Esophagus muscularis mucosa (tissue), 4 donors: Measurements from ENCODE around the gene MYO1F. TPM values are rescaled to one million over a fixed set of nuclear protein-coding genes. Genes with fewer than 3 reads are reported as not detected.

ENCODE experiments used
- DNase-seq: peaks from one replicate; pipeline ENCODE4 v3.0.0-alpha.2; 2017; ENCODE audit errors: extremely low spot score
- H3K27ac ChIP-seq, 4 donors: fragments of 200-600 bp; sonication (generic); replicated peaks in 1 of 4; 1 replicate in 3 of 4; 2 replicates in 1 of 4; pipeline ENCODE4 v1.5.1; 2016 to 2019; ENCODE audit warnings: mild to moderate bottlenecking in 1 of 4
- H3K27me3 ChIP-seq, 4 donors: fragments of 200-600 bp; sonication (generic); one replicate each; pipeline versions ENCODE4 v1.5.1 to v1.6.0; 2016 to 2019
- H3K36me3 ChIP-seq, 4 donors: fragments of 200-600 bp; sonication (generic); one replicate each; pipeline ENCODE4 v1.5.1; 2016 to 2019
- H3K4me1 ChIP-seq, 4 donors: fragments of 200-600 bp; sonication (generic); one replicate each; pipeline ENCODE4 v1.5.1; 2016 to 2019
- H3K4me3 ChIP-seq, 4 donors: fragments of 200-600 bp; sonication (generic); 1 replicate in 2 of 4; 2 replicates in 2 of 4; pipeline ENCODE4 v1.5.1; 2016 to 2019; ENCODE audit warnings: mild to moderate bottlenecking in 4 of 4, moderate library complexity in 1 of 4
- H3K9me3 ChIP-seq, 4 donors: fragments of 200-600 bp; sonication (generic); 1 replicate in 3 of 4; 2 replicates in 1 of 4; pipeline ENCODE4 v1.5.1; 2016 to 2019
- EP300 ChIP-seq: sonication (generic); formaldehyde crosslinking; IDR thresholded peaks from one replicate; pipeline ENCODE4 v1.6.1; 2017; ENCODE audit warnings: antibody characterized with exemption
- POLR2A ChIP-seq: fragments of 450-650 bp; IDR thresholded peaks from one replicate; pipeline ENCODE4 v1.6.1; 2017; ENCODE audit warnings: antibody characterized with exemption, moderate library complexity, mild to moderate bottlenecking, low read depth
- POLR2AphosphoS5 ChIP-seq, 2 donors: sonication (generic); formaldehyde crosslinking; IDR thresholded peaks; one replicate each; pipeline ENCODE4 v1.6.1; 2017; ENCODE audit warnings: antibody characterized with exemption in 2 of 2
- WGBS: methylation state at CpG from one replicate; pipeline ENCODE4 v1.1.5; 2018; 5-methylcytosine and 5-hydroxymethylcytosine counted together
- intact Hi-C: fragments of 100-400 bp; cut with DNase I; formaldehyde crosslinking; loops from one replicate; pipeline ENCODE4 v1.15.1; 2023
- total RNA-seq, 4 donors: library from RNA; depleted of rRNA; stranded (reverse); fragments of >200 nt; gene quantifications; one replicate each; pipeline versions ENCODE4 v1.1.0 to v1.2.1, GENCODE V29; 2016
- TF ChIP-seq, protein P1 (sequence below), 3 experiments: fragments of 200-600 bp in 2 of 3; fragments of 450-650 bp in 1 of 3; sonication (generic) in 2 of 3; IDR thresholded peaks; one replicate each; pipeline ENCODE4 v1.5.1; 2017 to 2019; ENCODE audit warnings: antibody characterized with exemption in 3 of 3, mild to moderate bottlenecking in 2 of 3, moderate library complexity in 1 of 3

The MYO1F gene
- total RNA-seq, 4 donors from 2014 or later: 7.2 to 21.2 (median 13.3) TPM

DNA sequence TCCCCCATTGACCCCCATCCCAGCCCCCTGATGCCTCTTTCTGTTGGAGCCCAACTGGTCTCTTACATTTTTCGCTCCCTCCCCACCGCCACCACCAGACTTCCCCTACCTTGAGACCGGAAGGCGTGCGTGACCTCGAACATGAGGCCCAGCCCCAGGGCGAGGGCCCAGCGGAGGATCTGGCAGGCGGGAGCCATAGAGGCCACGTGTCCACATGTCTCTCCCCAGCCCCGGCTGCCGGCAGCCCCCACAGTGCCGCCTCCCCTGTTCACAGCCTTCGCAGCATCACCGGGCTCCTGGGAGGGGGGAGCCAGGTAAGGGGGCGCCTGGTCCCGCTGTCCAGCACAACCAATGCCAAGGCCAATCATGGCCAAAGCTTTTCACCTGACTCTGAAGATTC is 28.3 kb upstream of the MYO1F start:
- TF ChIP-seq POLR2A (no peak), EP300 (no peak), POLR2AphosphoS5 (IDR thresholded peaks at IDR 0.05) (no peak)
- TF ChIP-seq, protein P1, sequence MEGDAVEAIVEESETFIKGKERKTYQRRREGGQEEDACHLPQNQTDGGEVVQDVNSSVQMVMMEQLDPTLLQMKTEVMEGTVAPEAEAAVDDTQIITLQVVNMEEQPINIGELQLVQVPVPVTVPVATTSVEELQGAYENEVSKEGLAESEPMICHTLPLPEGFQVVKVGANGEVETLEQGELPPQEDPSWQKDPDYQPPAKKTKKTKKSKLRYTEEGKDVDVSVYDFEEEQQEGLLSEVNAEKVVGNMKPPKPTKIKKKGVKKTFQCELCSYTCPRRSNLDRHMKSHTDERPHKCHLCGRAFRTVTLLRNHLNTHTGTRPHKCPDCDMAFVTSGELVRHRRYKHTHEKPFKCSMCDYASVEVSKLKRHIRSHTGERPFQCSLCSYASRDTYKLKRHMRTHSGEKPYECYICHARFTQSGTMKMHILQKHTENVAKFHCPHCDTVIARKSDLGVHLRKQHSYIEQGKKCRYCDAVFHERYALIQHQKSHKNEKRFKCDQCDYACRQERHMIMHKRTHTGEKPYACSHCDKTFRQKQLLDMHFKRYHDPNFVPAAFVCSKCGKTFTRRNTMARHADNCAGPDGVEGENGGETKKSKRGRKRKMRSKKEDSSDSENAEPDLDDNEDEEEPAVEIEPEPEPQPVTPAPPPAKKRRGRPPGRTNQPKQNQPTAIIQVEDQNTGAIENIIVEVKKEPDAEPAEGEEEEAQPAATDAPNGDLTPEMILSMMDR (IDR thresholded peaks at IDR 0.05): no peak
- 94% methylated on average over 17 of the region's 17 CpGs for WGBS
- no peak overlapping the region for H3K4me3 ChIP-seq
- H3K4me1 ChIP-seq: peaks cover 9 to 36% (median 28%) of the 10 kb centered on the region in 4 donors
- H3K27ac ChIP-seq: no peak overlapping the region
- intact Hi-C loops: no loop called here
- peaks cover 5 to 50% (median 39%) of the 10 kb centered on the region in 4 donors for H3K36me3 ChIP-seq
- no peaks in the 10 kb centered on the region for H3K27me3 ChIP-seq
- DNase-seq: no peak
- peaks cover 0 to 6% (median 2%) of the 10 kb centered on the region in 4 donors for H3K9me3 ChIP-seq

DNA sequence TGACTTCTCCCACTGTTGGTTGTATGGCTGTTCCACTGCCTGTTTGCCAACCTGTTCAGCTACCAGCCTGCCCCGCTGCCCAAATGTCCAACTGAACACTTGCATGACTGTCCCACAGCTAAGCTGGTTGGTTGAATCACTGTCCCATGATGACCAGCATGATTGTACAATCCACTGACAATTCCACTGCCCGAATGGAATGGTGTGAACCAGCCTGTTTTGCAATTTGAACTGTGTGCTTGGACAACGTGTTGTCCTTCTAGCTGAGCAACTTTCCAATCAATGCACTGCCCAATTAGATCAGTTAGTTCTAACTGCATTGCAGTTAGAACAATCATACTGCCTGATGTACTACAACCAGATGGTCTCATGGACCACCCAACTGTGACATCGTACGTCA is 24.6 kb upstream of the MYO1F start:
- Histone ChIP-seq H3K4me3 (no peak overlapping the region), H3K9me3 (peaks cover 0 to 6% (median 2%) of the 10 kb centered on the region in 4 donors), H3K4me1 (peaks cover 0 to 1% (median under 1%) of the 10 kb centered on the region in 4 donors), H3K27ac (no peak overlapping the region), H3K27me3 (no peaks in the 10 kb centered on the region), H3K36me3 (peaks cover 5 to 81% (median 53%) of the 10 kb centered on the region in 4 donors)
- 99% methylated on average over 4 of the region's 5 CpGs for WGBS
- DNase-seq: no peak
- intact Hi-C loops: no loop called here
- TF ChIP-seq, protein P1 (IDR thresholded peaks at IDR 0.05): no peak
- no peak for TF ChIP-seq POLR2AphosphoS5 (IDR thresholded peaks at IDR 0.05)
- TF ChIP-seq EP300: no peak
- no peak for TF ChIP-seq POLR2A

DNA sequence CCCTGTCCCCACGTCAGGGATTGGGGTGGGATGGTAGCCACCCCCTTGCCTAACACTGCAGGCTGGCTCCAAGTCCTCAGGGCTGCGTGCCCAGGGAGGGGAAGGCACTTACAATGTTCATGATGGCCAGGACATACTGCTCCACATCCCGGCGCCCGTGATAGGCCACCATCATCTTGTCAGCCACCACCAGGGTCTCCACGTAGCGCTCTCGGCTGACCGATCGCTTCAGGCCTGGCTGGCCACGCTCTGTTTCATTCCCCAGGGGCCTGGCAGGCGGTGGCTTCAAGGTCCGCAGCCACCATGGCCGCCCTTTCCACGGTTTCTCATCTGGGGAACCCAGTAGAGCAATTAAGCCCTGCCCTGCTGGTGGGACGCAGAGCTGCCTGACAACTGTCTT is 23.6 kb upstream of the MYO1F start:
- Histone ChIP-seq H3K27me3 (no peaks in the 10 kb centered on the region), H3K4me3 (no peak overlapping the region), H3K36me3 (peaks cover 5 to 90% (median 62%) of the 10 kb centered on the region in 4 donors), H3K4me1 (peaks cover 0 to 3% (median under 1%) of the 10 kb centered on the region in 4 donors), H3K27ac (no peak overlapping the region), H3K9me3 (peaks cover 0 to 6% (median 2%) of the 10 kb centered on the region in 4 donors)
- intact Hi-C loops: no loop called here
- TF ChIP-seq POLR2AphosphoS5 (IDR thresholded peaks at IDR 0.05) (no peak), EP300 (no peak), POLR2A (no peak)
- TF ChIP-seq, protein P1 (IDR thresholded peaks at IDR 0.05): no peak
- 96% methylated on average over 14 of the region's 16 CpGs for WGBS
- no peak for DNase-seq

DNA sequence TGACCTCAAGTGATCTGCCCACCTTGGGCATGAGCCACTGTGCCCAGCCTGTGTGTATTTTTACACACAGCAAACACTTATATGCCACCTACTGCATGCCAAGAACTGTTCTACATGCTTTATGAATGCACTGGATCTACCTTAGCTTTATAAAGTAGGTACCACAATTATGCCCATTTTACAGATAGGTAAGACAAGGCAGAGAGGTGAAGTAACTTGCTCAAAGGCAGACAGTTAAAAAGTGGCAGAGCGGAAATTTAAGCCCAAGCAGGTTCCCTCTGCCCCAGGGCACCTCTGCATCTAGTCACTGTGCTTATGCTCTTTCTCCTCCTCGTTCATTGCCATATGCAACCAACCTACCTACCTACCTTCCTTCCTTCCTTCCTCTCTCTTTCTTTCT is 22.8 kb upstream of the MYO1F start:
- intact Hi-C loops: no loop called here
- TF ChIP-seq, protein P1 (IDR thresholded peaks at IDR 0.05): no peak
- no peak for TF ChIP-seq POLR2A
- no peak for TF ChIP-seq POLR2AphosphoS5 (IDR thresholded peaks at IDR 0.05)
- no peak for TF ChIP-seq EP300
- no peak overlapping the region for H3K4me3 ChIP-seq
- no peaks in the 10 kb centered on the region for H3K27me3 ChIP-seq
- H3K9me3 ChIP-seq: peaks cover 0 to 6% (median 1%) of the 10 kb centered on the region in 4 donors
- no peak for DNase-seq
- peaks cover 5 to 93% (median 60%) of the 10 kb centered on the region in 4 donors for H3K36me3 ChIP-seq
- H3K4me1 ChIP-seq: peaks cover 0 to 11% (median 7%) of the 10 kb centered on the region in 4 donors
- no peak overlapping the region for H3K27ac ChIP-seq
- 98% methylated on average over 2 of the region's 2 CpGs for whole genome bisulfite sequencing

DNA sequence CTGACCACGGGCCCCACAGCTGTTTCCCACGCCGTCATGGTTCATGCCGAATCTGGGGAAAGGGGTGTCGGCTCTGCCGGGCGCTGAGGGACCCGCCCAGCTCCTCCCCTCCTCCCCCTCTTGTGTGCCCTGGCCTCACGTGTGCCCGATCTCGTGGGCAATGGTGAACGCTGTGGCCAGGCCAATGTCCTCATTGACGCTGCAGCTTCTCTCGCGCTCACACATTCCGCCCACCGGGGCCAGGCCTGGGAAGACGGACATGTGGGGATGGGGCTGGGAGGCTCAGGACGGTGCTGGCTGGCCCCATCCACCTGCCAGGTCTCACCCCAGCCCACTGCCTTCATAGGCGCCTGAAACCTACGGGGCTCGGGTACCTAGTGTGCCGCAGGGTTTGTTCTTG is 18.9 kb upstream of the MYO1F start:
- H3K4me3 ChIP-seq: no peak overlapping the region
- intact Hi-C loops: no loop called here
- 88% methylated on average over 22 of the region's 23 CpGs for WGBS
- TF ChIP-seq EP300: no peak
- no peak for TF ChIP-seq POLR2AphosphoS5 (IDR thresholded peaks at IDR 0.05)
- TF ChIP-seq, protein P1 (IDR thresholded peaks at IDR 0.05): no peak
- TF ChIP-seq POLR2A: no peak
- H3K9me3 ChIP-seq: no peaks in the 10 kb centered on the region
- H3K4me1 ChIP-seq: peaks cover 8 to 38% (median 33%) of the 10 kb centered on the region in 4 donors
- DNase-seq: no peak
- H3K27ac ChIP-seq: no peak overlapping the region
- H3K27me3 ChIP-seq: peaks cover 0 to 5% (median 0%) of the 10 kb centered on the region in 4 donors
- H3K36me3 ChIP-seq: peaks cover 5 to 56% (median 33%) of the 10 kb centered on the region in 4 donors
